Right atrium auricular region (tissue), 2 donors: Measurements from ENCODE around the gene ERGIC1. TPM values are rescaled to one million over a fixed set of nuclear protein-coding genes. Genes with fewer than 3 reads are reported as not detected.
A peak's percentile ranks its signal among the peaks of the same experiment; 100 is the strongest.

Experiments
- DNase-seq: peaks from one replicate; pipeline ENCODE4 v3.0.0-alpha.2; 2019; ENCODE audit warnings: low spot score
- H3K27ac ChIP-seq, 2 donors: fragments of 200-600 bp; sonication (generic); 1 replicate in 1 of 2; 2 replicates in 1 of 2; pipeline ENCODE4 v1.5.1; 2016 to 2019
- H3K27me3 ChIP-seq, 2 donors: fragments of 200-600 bp; sonication (generic); one replicate each; pipeline versions ENCODE4 v1.5.1 to v1.6.0; 2017 to 2019
- H3K36me3 ChIP-seq: fragments of 200-600 bp; sonication (generic); one replicate; pipeline ENCODE4 v1.5.1; 2016
- H3K4me1 ChIP-seq, 2 donors: fragments of 200-600 bp; sonication (generic); one replicate each; pipeline versions ENCODE4 v1.5.1 to v1.6.0; 2017 to 2019
- H3K4me3 ChIP-seq, 2 donors: fragments of 200-600 bp; sonication (generic); 1 replicate in 1 of 2; 2 replicates in 1 of 2; pipeline ENCODE4 v1.5.1; 2017 to 2019; ENCODE audit warnings: mild to moderate bottlenecking in 1 of 2, moderate library complexity in 1 of 2
- H3K9me3 ChIP-seq, 2 donors: fragments of 200-600 bp; sonication (generic); one replicate each; pipeline ENCODE4 v1.5.1; 2019
- CTCF ChIP-seq, 2 donors: fragments of 200-600 bp; sonication (generic); IDR thresholded peaks; one replicate each; pipeline ENCODE4 v1.5.1; 2019; ENCODE audit warnings: antibody characterized with exemption in 2 of 2
- total RNA-seq, 2 donors: library from RNA; depleted of rRNA; stranded (reverse); fragments of >200 nt; gene quantifications; one replicate each; pipeline ENCODE4 v1.1.0, GENCODE V29; 2016

The ERGIC1 gene
- total RNA-seq, 2 donors from 2014 or later, result 70.7 to 113 TPM

- H3K4me1 ChIP-seq, result peaks cover 2 to 77% of the 10 kb centered on the region in 2 donors
- DNase-seq, result no peak
- no peak for TF ChIP-seq CTCF (IDR thresholded peaks at IDR 0.05)
These were observed 24.5 kb downstream of the ERGIC1 start for GRCh38 chr5:172858511-172858989.

GRCh38 chr5:172858990-172859811 lies 25.1 kb downstream of the ERGIC1 start:
- peak; percentile 96 for DNase-seq
- H3K4me3 ChIP-seq, result peak overlapping the region in 1 of 2 donors; percentile 5
- no peaks in the 10 kb centered on the region for H3K36me3 ChIP-seq
- peaks cover 2 to 71% of the 10 kb centered on the region in 2 donors for H3K4me1 ChIP-seq
- H3K27me3 ChIP-seq, result no peaks in the 10 kb centered on the region
- no peak for TF ChIP-seq CTCF (IDR thresholded peaks at IDR 0.05)
- H3K27ac ChIP-seq, result peak overlapping the region; percentile 90 to 92
- H3K9me3 ChIP-seq, result no peaks in the 10 kb centered on the region

More at GRCh38 chr5:172858511-172858989, 24.5 kb downstream of the ERGIC1 start:
- Histone ChIP-seq H3K27me3 (no peaks in the 10 kb centered on the region), H3K9me3 (no peaks in the 10 kb centered on the region), H3K4me3 (no peak overlapping the region), H3K36me3 (no peaks in the 10 kb centered on the region), H3K27ac (peak overlapping the region; percentile 90 to 92)

- H3K27ac ChIP-seq, result peak overlapping the region; percentile 90 to 92
- peak overlapping the region in 1 of 2 donors; percentile 19 for H3K4me3 ChIP-seq
- no peaks in the 10 kb centered on the region for H3K27me3 ChIP-seq
- peaks cover 2 to 69% of the 10 kb centered on the region in 2 donors for H3K4me1 ChIP-seq
- no peaks in the 10 kb centered on the region for H3K36me3 ChIP-seq
- DNase-seq, result no peak
- TF ChIP-seq CTCF (IDR thresholded peaks at IDR 0.05), result no peak
- no peaks in the 10 kb centered on the region for H3K9me3 ChIP-seq
These were observed 25.9 kb downstream of the ERGIC1 start for GRCh38 chr5:172859966-172860365.

GRCh38 chr5:172860520-172861443 lies 26.7 kb downstream of the ERGIC1 start:
- peaks cover 0 to 69% of the 10 kb centered on the region in 2 donors for H3K4me1 ChIP-seq

More at GRCh38 chr5:172860520-172861443, 26.7 kb downstream of the ERGIC1 start:
- Histone ChIP-seq H3K4me3 (peak overlapping the region in 1 of 2 donors; percentile 19), H3K27me3 (no peaks in the 10 kb centered on the region), H3K27ac (peak overlapping the region; percentile 90 to 92), H3K9me3 (no peaks in the 10 kb centered on the region), H3K36me3 (no peaks in the 10 kb centered on the region)
- TF ChIP-seq CTCF (IDR thresholded peaks at IDR 0.05), result no peak
- peak; percentile 94 for DNase-seq
